ENCODE results near the gene SDC3.
A peak's percentile ranks its signal among the peaks of the same experiment; 100 is the strongest.

Gene SDC3

DNA sequence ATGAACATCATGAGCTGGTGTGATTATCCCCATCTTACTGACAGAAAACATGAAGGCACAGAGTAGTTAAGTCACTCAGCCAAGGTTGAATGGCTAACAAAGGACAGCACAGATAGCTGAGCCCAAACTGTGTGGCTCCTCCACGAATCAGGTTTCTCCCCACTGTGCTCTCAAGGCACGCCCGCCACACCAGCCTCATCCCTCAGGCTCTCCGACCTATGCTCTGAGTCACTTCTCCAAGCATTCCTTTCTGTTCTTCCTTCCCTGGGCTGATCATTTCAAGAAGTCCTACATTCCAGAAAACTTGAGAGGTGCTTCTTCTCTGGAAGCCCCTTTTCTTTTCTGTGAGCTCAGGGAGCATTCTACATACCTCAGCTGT lies 25.3 kb upstream of the SDC3 start:
- Histone ChIP-seq H3K9ac (ENCODE audit: low read depth, low read length) (no peak overlapping the region), H3K27me3 (ENCODE audit: insufficient read depth, low read length, poor library complexity) (no peaks in the 10 kb centered on the region), H2AFZ (ENCODE audit: low read depth, low read length) (no peak overlapping the region), H3K36me3 (ENCODE audit: insufficient read depth, low read length) (peaks cover 56% of the 10 kb centered on the region), H3K4me2 (ENCODE audit: insufficient read depth, low read length) (no peak overlapping the region), H3K27ac (ENCODE audit: low read length) (no peak overlapping the region), H3K4me3 (ENCODE audit: low read depth in 1 of 2, low read length in 2 of 2) (no peak overlapping the region), H3K9me3 (ENCODE audit: insufficient read depth, low read length, severe bottlenecking) (no peaks in the 10 kb centered on the region), H4K20me1 (ENCODE audit: insufficient read depth, low read length) (peaks cover 34% of the 10 kb centered on the region), H3K79me2 (ENCODE audit: insufficient read depth, low read length) (no peaks in the 10 kb centered on the region), H3K4me1 (ENCODE audit: insufficient read depth, low read length) (no peaks in the 10 kb centered on the region)
- ATAC-seq (ENCODE audit: insufficient read depth, low read depth) (no peak), DNase-seq (no peak)
- no peak for TF ChIP-seq EZH2 (IDR thresholded peaks at IDR 0.05; ENCODE audit: borderline replicate concordance, low read depth, low read length, severe bottlenecking)
- TF ChIP-seq CTCF (IDR thresholded peaks at IDR 0.05; ENCODE audit: borderline replicate concordance, extremely low read depth, low read length, poor library complexity, severe bottlenecking) = no peak

GRCh38 chr1:30930631-30931173 lies 22.1 kb upstream of the SDC3 start:
- peaks cover 33% of the 10 kb centered on the region for H3K36me3 ChIP-seq (ENCODE audit: insufficient read depth, low read length)
- DNase-seq = no peak
- H3K79me2 ChIP-seq (ENCODE audit: insufficient read depth, low read length) = no peaks in the 10 kb centered on the region
- H3K9ac ChIP-seq (ENCODE audit: low read depth, low read length) = no peak overlapping the region
- peaks cover 31% of the 10 kb centered on the region for H4K20me1 ChIP-seq (ENCODE audit: insufficient read depth, low read length)
- peak; percentile 15; the same call in 1 of the 3 replicates for ATAC-seq (ENCODE audit: insufficient read depth, low read depth)
- H3K4me3 ChIP-seq (ENCODE audit: low read depth in 1 of 2, low read length in 2 of 2) = no peak overlapping the region
- H2AFZ ChIP-seq (ENCODE audit: low read depth, low read length) = no peak overlapping the region
- TF ChIP-seq EZH2 (IDR thresholded peaks at IDR 0.05; ENCODE audit: borderline replicate concordance, low read depth, low read length, severe bottlenecking) (no peak), CTCF (IDR thresholded peaks at IDR 0.05; ENCODE audit: borderline replicate concordance, extremely low read depth, low read length, poor library complexity, severe bottlenecking) (no peak)
- H3K27ac ChIP-seq (ENCODE audit: low read length) = no peak overlapping the region
- no peak overlapping the region for H3K4me2 ChIP-seq (ENCODE audit: insufficient read depth, low read length)
- no peaks in the 10 kb centered on the region for H3K27me3 ChIP-seq (ENCODE audit: insufficient read depth, low read length, poor library complexity)
- no peaks in the 10 kb centered on the region for H3K4me1 ChIP-seq (ENCODE audit: insufficient read depth, low read length)
- H3K9me3 ChIP-seq (ENCODE audit: insufficient read depth, low read length, severe bottlenecking) = no peaks in the 10 kb centered on the region

DNA sequence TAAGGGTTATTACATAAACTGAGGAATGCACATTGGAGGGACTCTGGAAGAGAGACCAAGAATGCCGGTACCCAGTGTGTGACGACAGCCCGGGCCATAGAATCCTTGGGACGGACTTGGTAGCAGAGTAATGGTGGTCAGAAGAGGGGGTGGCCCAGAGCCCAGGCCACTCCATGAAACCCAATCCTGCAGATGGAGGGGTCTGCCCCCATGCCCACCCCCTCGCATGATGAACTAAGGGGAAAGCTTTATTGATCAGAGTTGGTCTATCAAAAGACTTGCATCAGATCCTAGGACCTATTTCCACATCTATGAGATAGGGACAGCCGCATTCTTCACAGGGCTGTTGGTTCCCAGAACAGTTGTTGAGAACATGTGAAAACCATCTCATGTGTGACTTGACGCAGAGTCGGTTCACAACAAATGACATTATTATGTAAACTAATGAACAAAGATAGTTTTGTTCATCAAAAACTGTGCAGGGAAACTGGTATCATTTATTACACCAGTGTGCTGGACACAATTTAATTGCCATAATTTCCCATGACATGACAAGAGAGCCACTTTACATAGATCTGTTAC lies 21.5 kb upstream of the SDC3 start:
- peaks cover 30% of the 10 kb centered on the region for H4K20me1 ChIP-seq (ENCODE audit: insufficient read depth, low read length)
- peak; percentile 26 for ATAC-seq (ENCODE audit: insufficient read depth, low read depth)
- H3K9ac ChIP-seq (ENCODE audit: low read depth, low read length) = no peak overlapping the region
- H3K36me3 ChIP-seq (ENCODE audit: insufficient read depth, low read length) = peaks cover 28% of the 10 kb centered on the region
- no peaks in the 10 kb centered on the region for H3K4me1 ChIP-seq (ENCODE audit: insufficient read depth, low read length)
- no peaks in the 10 kb centered on the region for H3K9me3 ChIP-seq (ENCODE audit: insufficient read depth, low read length, severe bottlenecking)
- TF ChIP-seq CTCF (IDR thresholded peaks at IDR 0.05; ENCODE audit: borderline replicate concordance, extremely low read depth, low read length, poor library complexity, severe bottlenecking) (no peak), EZH2 (IDR thresholded peaks at IDR 0.05; ENCODE audit: borderline replicate concordance, low read depth, low read length, severe bottlenecking) (no peak)
- no peak for DNase-seq
- H3K4me3 ChIP-seq (ENCODE audit: low read depth in 1 of 2, low read length in 2 of 2) = no peak overlapping the region
- no peak overlapping the region for H2AFZ ChIP-seq (ENCODE audit: low read depth, low read length)
- no peaks in the 10 kb centered on the region for H3K79me2 ChIP-seq (ENCODE audit: insufficient read depth, low read length)
- no peak overlapping the region for H3K4me2 ChIP-seq (ENCODE audit: insufficient read depth, low read length)
- no peaks in the 10 kb centered on the region for H3K27me3 ChIP-seq (ENCODE audit: insufficient read depth, low read length, poor library complexity)
- H3K27ac ChIP-seq (ENCODE audit: low read length) = no peak overlapping the region
